SKM-1 (cell line): ENCODE data around the gene KIAA1217.

ENCODE experiments used
- DNase-seq: peaks from one replicate; lab custom pipeline; 2025; ENCODE audit not compliant: unreplicated experiment; lab: John Stamatoyannopoulos, UW

The KIAA1217 gene

DNA sequence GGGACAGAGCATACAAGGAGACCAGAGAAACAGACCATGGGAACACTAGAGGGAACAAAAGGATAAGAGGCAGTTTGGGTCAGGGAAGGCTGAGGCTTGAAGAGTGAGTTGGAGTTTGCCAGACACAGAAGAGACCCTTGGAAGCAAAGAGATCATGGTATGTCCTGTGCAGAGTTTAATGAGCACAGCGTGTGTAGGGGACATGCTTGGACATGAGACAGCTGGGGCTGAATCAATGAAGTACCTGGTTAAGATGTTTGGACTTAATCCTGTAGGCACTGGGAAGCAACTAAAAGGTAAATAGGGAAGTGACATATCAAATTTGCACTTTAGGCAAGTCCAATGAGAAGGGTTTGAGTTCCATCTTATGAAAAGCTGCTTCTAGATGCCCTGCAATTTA is 79.6 kb downstream of the KIAA1217 start:
- no peak for DNase-seq

DNA sequence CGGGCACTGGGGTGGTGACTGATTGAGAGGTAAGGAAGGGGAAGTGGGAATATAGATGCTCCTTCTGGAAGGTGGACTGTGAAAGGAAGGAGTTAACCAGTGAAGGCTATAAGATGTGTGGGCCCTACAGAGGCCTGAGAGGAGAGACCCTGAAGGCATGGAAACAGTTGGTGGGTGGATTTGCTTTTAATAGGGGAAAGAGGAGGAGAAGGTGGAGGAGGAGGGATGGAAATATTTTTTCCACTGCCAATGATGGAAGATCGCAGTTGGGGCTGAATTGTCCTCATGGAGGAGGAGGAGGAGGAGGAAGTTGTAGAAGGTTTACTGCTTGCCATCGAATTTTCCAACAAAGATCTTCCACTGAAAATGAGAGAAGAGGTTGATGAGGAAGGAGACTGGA is 80.3 kb downstream of the KIAA1217 start:
- DNase-seq = no peak

DNA sequence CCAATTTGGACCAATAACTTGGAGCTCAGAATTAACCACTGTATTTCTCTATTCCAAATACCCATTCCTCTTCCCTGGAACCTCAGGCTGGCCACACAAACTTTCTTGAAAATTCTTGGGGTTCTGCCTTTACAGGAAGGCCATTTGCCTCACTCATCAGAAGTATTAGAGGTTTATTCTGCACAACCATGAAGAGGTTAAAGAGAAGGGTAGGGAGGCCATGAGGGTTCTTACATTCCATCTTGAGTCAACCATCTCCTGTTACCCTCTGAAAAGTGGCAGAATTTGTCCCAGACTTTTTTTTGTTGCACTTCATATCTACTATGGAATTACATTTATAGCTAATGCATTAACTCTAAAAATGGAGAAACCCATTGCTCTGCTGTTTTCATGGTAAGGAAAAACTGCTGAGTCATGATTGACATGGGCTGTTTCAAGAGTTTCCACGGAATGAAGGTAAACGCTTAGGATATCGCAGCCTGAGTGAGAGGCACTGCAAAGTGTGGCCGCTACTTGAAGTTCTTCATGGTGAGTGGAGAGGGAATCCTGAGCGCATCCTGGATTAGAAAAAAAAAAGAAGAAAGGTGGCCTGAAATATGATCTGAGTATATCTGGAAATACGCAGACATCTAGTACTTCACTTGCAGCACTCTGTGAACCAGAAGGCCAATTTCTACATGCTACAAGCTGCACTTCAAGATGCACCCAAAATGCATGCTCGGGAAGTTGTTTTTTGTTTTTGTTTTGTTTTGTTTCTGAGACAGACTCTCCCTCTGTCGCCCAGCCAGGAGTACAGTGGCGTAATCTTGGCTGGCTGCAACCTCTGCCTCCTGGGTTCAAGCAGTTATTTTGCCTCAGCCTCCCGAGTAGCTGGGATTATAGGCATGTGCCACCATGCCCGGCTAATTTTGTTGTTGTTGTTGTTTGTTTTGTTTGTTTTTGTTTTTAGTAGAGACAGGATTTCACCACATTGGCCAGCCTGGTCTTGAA is 83.7 kb downstream of the KIAA1217 start:
- no peak for DNase-seq

DNA sequence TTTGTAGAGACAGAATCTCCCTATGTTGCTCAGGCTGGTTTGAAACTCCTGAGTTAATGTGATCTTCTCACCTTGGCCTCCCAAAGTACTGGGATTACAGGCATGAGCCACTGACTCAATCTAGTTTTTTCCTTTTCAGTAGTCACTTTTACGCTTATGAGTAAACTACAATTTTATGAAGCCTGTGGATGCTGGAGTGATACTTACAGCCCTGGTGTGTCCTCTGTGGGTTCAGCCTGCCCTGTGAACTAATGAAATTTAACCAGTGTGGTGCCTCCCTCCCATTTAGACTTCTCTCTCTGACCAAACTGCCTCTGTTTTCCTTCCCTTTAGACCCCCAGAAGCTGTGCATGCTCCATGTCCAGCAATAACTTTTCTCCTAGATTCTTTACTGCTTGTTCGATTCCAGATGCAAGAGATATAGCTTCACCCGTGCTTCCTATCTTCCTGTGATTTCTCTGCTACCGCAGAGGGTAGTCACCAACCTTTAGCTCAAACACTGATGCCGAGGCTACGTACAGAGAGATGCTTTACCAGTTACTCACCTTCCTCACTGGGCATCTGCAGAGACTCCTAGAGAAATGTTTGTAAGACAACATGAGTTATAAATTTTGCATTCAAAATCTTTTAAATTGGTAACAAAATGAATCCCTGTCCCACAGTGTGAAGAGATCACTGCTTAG is 90.8 kb downstream of the KIAA1217 start:
- DNase-seq = no peak

DNA sequence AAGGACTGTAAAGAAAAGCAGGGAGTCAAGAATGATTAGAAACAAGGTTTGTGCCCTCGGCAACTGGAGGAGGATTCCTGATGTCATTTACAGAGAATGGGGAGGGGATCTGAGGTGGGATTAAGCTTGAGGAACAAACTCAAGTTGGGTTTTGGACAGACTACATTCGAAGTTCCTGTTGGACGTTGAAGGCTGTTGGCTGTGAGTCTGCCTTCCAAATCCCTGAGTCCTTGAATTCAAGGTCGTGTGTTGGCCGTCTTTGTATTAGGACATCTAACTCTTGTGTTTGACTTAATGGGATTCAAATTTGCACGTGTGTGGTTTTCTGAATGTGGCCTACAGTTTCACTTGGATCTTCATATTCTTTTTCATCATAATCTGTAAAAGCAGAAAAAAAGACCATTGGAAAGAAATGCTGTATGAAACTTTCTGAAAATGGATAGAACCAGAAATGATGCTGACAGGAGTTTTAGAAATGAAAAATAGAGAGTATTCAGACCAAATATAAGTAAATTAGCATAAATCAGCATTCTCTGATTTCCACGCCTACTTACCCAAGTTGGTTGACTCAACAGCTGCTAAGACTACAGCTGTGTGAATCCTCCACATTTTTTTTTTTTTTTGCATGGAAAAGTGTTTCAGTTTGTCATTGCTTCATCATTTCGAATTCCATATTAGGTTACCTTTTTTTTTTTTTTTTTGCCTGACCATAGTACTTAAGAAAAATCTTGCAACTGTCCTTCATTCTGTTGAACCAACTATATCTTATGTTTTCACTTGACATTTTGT is 94.8 kb downstream of the KIAA1217 start:
- no peak for DNase-seq

DNA sequence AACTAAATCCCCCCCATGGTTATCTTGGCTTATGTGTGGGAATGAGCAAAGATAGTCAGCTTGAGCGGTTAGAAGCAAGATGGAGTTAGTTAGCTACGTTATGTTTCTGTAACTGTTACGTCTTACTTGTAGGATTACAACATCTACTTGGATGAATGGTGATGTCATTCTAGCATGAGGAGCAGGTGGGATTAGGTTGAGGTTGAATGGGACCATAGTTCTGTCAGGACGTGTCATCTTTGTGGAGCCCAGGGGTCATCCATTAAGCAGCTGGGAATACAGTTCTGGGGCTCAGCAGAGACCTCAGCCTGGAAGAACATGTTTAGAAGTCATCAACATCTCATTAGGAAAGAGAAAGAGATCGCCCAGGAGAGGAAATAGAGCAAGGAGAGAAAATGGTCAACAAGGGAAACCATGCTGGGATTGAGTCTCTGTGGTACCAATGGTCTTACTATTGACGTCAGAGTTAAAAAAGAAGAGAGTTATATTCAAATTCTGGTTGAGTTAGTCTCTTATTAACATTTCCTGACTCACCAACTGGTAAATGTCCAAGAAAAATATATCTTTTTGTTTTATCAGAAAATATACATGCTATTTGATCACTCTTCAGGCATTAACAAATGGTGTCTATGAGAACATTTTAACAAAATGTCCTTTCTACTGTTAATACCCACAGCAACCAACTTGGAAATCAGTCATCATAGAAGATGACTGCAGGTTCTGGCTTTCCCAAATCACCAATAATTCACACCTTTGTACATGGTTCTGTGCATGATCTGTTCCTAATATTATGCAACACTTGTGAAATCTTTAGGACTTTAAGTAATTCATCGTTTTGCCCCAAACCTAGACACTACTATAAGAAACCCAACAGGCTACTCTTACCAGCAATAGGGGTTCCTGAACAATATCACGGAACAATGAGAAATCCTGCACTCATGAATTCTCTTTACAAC is 96.9 kb downstream of the KIAA1217 start:
- no peak for DNase-seq

DNA sequence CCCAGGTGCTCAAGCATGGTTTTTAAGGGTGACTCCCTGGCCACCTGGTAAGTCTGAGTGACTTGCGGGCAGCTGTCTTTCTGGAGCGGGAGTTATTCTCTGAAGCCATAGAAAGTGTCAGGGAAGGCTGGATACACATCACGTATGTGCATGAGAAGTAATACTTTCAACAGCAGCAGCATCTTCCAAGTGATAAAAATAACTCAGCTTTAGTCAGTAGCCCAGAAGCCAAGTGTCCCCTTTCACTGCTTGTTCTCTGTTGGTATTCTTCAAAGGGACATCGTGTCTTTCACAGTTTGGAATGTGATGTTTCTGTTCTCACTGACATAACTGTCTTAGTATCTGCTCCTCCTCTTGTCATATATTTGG is 97.6 kb downstream of the KIAA1217 start:
- DNase-seq = no peak

DNA sequence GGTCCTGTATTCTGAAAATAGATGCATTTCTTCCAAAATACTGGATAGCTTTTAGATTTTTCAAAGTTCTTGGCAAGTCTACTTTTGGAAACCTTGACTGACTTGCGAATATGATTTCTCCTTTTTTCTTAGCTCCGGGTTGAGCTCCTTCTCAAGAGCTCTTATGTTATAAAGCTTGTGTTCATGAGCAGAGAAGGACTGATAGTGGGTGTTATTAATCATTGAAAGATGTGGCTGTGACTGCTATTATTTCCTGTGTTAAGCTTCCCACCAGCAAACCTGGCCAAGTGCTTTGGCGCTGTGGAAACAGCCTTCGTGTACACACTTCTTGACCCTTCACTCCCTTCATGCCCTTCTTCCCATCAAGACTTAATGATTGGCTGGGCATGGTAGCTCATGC is 98.2 kb downstream of the KIAA1217 start:
- no peak for DNase-seq

DNA sequence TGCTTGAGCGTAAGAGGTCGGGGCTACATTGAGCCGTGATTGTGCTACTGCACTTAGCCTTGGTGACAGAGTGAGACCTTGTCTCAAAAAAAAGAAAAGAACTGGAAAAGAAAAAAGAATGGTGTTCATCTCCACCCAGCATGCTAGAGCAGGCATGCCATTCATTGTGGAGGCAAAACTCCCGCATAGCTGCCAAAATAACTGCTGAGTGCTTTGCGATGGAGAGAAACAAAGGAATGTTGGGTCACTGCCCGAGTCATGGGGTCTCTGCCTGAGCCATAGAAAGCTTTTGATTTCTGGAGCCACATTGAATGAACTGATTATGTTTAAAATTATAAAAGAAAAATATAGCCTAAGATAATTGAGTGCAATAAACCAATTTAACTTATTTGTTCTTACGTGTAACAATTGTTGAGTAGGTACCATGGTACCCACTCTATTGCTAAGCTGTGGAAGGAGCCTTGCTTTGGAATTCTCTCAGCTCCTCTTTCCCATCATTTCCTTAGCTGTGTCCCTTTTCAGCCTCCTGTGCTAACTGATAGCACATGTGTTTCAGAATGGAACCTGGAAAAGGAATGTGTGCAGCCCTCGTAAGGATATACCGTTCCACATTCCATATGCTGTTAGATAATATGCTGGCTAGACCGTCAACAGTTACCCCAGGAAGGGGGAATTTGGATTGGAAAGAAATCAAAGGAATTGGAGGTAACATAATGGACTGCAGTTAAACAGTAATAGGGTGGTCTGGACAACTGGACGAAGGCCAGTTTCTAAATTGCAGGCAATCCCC is 99.0 kb downstream of the KIAA1217 start:
- no peak for DNase-seq

DNA sequence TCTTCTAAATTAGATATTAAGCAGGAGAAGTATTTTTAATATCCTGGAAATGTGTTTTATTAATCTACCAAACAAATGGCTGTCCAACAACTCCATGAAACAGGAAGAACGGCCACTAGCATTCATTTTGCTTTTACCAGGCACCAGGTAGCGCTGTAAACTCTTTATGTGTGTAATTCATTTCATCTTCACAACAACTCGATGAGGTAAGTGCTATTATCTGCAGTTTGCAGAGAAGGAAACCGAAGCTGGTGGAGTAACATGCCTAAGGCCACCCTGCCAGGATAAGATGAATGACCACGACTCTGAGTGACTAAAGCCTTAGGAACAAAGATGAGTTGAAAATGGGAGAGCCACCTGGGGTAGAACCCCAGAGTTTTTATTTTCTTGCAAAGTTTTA is 101.2 kb downstream of the KIAA1217 start:
- no peak for DNase-seq

DNA sequence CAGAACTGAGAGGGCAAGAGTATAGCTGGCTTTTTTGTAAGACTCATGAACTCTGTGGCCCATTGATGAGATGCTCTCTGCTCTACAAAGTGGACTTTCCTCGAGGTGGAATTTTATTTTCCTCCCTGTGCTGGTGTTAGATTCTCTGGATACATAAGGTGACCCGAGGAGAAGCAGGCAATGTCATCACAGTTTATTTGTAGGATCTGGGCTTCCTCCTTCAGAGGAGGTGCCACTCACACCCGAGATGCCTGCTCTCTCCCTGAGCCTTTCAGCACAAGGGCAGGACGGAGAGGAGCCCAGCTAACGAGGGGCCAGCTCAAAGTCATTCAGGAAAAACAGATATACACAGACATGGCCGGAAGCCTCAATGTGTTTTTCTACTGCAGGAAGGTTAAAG is 103.0 kb downstream of the KIAA1217 start:
- DNase-seq = no peak

DNA sequence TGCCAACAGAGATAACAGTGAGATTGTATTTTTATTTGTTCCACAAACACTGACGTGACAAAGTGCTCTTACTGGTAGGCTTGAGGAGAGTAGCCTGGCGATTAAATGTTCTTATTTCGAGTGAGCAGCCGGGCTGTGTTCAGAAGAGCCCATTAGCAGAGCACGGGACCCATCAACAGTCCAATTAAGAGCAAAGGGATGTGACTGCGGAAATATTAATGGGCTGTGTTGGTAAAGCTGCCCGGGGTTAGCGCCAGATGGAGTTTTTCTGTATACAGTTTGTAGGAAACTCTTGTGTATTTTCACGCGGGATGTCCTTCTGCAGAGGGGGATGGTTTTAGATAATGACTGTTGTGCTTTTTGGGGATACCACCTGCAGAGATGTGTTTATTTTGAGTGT is 104.3 kb downstream of the KIAA1217 start:
- DNase-seq = no peak

DNA sequence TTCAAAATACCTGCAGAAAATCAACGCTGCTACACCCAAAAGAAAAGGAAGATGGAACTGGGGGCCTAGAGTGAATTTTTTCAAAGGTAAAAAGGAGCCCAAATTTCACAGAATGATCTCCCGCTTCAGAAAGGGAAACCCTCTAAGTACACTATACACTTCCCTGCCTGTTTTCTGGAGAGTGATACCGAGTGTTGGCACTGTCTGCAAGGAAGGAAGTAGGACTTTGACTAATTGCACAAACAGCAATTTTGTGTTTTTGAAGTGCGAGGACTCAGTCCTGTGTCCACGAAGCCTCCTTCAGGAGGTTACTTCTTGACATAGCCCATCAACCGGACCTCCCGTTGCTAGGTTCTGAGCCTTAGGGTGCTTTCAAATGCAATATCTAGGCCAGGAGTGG is 106.3 kb downstream of the KIAA1217 start:
- DNase-seq = no peak

DNA sequence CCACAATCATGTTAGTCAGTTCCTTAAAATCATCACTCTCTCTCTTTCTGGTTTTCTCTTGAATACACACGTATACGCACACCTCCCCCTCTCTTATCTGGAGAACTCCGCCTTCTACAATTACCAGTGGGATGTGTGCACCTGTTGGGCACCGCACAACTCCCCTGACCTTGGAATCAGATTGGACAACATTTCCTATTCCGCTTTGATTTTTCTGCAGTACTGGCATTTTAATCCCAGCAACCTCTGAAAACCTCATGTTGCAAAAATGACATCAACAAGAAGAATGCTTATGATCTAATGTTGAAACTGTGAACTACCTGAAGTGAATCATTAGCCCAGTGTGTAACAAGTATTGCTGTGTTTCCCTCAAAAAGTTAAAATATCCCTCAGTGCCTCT is 109.6 kb downstream of the KIAA1217 start:
- DNase-seq = no peak

DNA sequence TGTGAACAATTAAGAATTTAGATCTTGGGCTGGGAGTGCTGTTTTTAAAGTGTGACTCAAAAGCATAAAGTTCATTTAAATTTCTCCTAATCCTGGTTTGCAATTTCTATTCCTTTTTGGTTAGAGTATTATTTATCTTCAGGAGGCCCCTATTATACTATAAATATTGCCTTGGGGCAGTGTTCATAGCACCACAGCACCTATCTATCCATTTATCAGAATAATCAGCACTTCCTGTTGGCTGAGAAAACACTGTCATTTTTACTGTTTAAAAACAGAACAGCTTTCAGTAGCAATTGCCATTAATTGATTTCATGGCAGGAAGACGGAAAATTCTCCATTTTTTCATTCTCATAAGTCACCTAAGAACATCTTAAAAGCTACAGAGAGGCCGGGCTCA is 111.4 kb downstream of the KIAA1217 start:
- DNase-seq = no peak

DNA sequence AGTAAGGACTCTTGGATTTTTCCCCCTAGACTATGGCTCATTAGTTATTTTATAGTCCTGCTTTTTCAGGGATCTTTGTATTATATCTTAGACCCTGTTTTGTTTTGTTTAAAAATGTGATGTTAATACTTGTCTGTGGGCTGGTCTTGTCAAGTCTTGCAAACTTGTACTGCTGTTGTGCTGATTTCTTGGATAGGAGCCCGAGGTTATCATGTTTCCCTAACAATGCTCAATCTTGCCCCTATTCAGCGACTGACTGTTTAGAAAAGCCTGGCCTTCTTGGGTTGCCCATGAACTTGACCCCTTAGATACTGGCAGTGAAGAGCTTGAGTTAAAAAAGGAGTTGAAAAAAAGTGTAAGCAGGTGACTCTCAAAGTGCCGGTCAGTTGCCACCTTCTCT is 115.7 kb downstream of the KIAA1217 start:
- no peak for DNase-seq

DNA sequence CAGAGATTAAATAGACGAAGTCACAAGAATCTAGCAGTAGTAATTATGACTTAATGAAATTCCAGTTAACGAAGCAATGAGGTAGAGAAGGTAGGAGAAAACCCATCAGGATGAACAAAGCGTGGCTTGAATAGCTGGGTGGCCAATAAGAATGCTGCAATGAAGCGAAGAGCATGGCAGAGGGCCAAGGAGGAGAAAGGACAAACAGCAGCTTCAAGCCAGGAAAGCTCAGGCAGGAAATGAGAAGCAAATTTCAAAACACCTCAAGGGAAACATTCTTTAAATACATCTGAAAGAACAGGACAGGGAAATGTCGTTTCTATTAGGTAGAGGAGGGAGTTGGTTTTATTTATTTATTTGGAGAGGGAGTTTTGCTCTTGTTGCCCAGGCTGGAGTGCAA is 122.5 kb downstream of the KIAA1217 start:
- no peak for DNase-seq

DNA sequence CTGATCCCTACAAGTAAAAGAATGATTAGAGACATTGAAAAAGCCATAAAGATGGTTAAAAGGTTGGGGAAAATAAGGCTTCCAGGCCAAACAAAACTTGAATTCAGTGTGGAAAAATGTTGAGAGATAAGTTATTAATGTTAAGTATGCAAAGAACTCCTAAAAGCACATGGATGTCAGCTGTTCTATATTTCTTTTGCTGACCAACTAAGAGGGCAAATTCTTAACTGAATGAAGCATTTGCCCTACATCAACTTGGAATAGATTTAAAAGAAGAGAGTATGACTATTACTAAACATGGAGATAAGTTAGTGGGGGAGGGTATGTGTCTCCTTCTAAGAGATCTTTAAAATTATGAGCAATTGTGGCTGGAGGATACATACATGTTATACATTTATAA is 124.8 kb downstream of the KIAA1217 start:
- no peak for DNase-seq

DNA sequence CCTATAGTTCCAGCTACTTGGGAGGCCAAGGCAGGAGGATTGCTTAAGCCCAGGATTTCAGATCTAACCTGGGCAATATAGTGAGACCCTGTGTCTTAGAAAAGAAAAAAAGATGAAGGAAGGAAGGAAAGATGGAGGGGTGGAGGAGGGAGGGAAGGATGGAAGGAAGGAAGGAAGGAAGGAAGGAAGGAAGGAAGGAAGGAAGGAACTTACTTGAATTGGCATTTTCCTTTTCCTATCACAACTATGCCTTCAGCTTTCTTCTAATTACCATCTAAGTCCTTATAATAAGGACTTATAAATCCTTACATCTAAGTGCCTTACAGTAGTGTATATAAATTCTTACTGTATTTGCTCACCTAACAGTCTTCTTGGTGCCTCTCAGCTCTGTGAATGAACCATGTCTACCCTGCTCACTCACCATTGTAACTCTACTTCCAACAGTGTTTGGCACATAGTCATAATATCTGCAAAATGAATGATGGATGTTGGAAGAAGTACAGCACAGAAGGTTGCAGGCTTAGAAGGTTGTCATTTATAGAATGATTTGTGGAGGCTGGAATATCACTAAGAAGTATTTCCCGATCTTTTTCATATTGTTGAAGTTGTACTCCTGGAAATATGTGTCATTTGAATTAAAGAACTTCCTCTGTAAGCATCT is 125.5 kb downstream of the KIAA1217 start:
- no peak for DNase-seq
